Sigmoid colon (tissue), 7 donors: ENCODE measurements around the gene IRF7. TPM values are rescaled to one million over a fixed set of nuclear protein-coding genes. Genes with fewer than 3 reads are reported as not detected.
A peak's percentile ranks its signal among the peaks of the same experiment; 100 is the strongest.

ENCODE experiments used
- DNase-seq: peaks from one replicate; pipeline ENCODE4 v3.0.0-alpha.2; 2019
- H3K27ac ChIP-seq, 4 donors: fragments of 200-600 bp; sonication (generic); one replicate each; pipeline ENCODE4 v1.5.1; 2016 to 2019; ENCODE audit warnings: mild to moderate bottlenecking in 1 of 4
- H3K27me3 ChIP-seq, 3 donors: fragments of 200-600 bp; sonication (generic); one replicate each; pipeline ENCODE4 v1.5.1; 2019; ENCODE audit warnings: mild to moderate bottlenecking in 1 of 3
- H3K36me3 ChIP-seq, 4 donors: fragments of 200-600 bp; sonication (generic); one replicate each; pipeline ENCODE4 v1.5.1; 2016 to 2019
- H3K4me1 ChIP-seq, 4 donors: fragments of 200-600 bp; sonication (generic); one replicate each; pipeline ENCODE4 v1.5.1; 2017 to 2019
- H3K4me3 ChIP-seq, 4 donors: fragments of 200-600 bp; sonication (generic); one replicate each; pipeline ENCODE4 v1.5.1; 2017 to 2019; ENCODE audit warnings: mild to moderate bottlenecking in 2 of 4, moderate library complexity in 1 of 4
- H3K9me3 ChIP-seq, 4 donors: fragments of 200-600 bp in 3 of 4; sonication (generic) in 3 of 4; one replicate each; pipeline versions ENCODE4 v1.5.1 to v1.6.1; 2013 to 2019
- EP300 ChIP-seq, 4 donors: sonication (generic); formaldehyde crosslinking; IDR thresholded peaks; one replicate each; pipeline ENCODE4 v1.6.1; 2017; ENCODE audit warnings: antibody characterized with exemption in 4 of 4
- POLR2A ChIP-seq, 2 donors: fragments of 450-650 bp; IDR thresholded peaks; one replicate each; pipeline ENCODE4 v1.6.1; 2016; ENCODE audit warnings: antibody characterized with exemption in 2 of 2, mild to moderate bottlenecking in 2 of 2, moderate library complexity in 2 of 2
- POLR2AphosphoS5 ChIP-seq, 4 donors: sonication (generic); formaldehyde crosslinking; IDR thresholded peaks; one replicate each; pipeline ENCODE4 v1.6.1; 2017; ENCODE audit warnings: antibody characterized with exemption in 4 of 4
- WGBS, 2 donors: extraction: QIAGEN DNeasy Blood & Tissue Kit; methylation state at CpG; one replicate each; pipeline ENCODE4 v1.1.7; 2013; 5-methylcytosine and 5-hydroxymethylcytosine counted together
- intact Hi-C: fragments of 100-400 bp; cut with DNase I; formaldehyde crosslinking; loops from one replicate; pipeline ENCODE4 v1.15.1; 2023
- polyA plus RNA-seq, 3 donors: library from polyadenylated mRNA; stranded (reverse); fragments of 200-250 nt; gene quantifications; one replicate each; pipeline ENCODE4 v1.2.3, GENCODE V29; 2013
- total RNA-seq, 4 donors: library from RNA; depleted of rRNA; stranded (reverse); fragments of >200 nt; gene quantifications; one replicate each; pipeline ENCODE4 v1.1.0, GENCODE V29; 2016
- TF ChIP-seq, protein P1 (sequence below), 4 experiments: fragments of 450-650 bp in 3 of 4; fragments of 200-600 bp in 1 of 4; IDR thresholded peaks; one replicate each; pipeline ENCODE4 v1.5.1; 2016 to 2019; ENCODE audit warnings: antibody characterized with exemption in 4 of 4, mild to moderate bottlenecking in 3 of 4, moderate library complexity in 2 of 4
- donor health status: healthy with polysubstance abuse.
- donor health status: Bipolar disorder and iron deficiency.
- donor health status: healthy.

Gene IRF7
- total and polyA plus RNA-seq, 7 donors: 8.6 to 73.9 (median 16.1) TPM

DNA sequence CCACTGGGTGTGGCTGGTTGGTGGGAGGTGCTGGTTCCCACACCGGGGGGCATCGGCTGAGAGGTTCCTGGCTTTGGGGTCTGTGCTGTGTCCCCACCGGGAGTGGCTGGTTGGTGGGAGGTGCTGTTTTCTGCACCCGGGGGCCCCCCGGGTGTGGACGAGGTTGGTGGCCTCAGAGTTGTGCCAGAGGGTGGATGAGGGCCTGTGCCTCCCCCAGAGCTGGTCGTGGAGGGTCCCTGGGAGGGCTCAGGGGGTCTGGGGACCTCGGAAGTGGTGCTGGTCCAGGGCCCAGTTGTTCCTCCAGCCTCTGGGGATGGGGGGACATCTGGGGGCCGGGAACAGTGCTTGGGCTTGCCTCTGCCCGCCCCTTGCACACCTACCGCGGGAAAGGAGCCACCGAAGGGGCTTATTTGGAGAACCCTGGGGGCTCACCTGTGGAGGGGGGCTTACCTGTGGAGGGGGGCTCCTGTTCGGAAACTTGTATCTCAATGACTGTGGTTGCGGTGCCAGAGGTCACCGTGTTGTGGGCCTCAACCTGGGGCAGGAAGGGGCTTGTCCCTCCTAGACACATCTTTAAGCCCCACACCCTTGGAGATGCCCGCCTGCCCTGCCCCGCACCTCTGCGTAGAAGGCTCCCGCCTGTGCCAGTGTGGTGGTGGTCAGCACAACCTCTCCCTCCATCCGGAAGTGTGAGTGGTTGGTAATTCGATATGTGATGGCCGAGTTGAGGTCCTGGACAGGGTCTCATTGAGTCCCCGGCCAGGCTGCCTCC is 3.3 kb upstream of the IRF7 start:
- Histone ChIP-seq H3K4me1 (peaks cover 0 to 23% (median 20%) of the 10 kb centered on the region in 4 donors), H3K9me3 (no peaks in the 10 kb centered on the region), H3K27me3 (peaks cover 0 to 11% (median 0%) of the 10 kb centered on the region in 3 donors), H3K4me3 (no peak overlapping the region), H3K27ac (no peak overlapping the region), H3K36me3 (peaks cover 0 to 25% (median 8%) of the 10 kb centered on the region in 4 donors)
- DNase-seq: no peak
- 93 to 94% methylated on average over 24 of the region's 24 CpGs for WGBS, 2 donors
- intact Hi-C loops: loop anchor here (5.0 kb wide), 1 partner anchor 42 kb away; the partner anchor contains the start of gene PHRF1
- TF ChIP-seq POLR2AphosphoS5 (IDR thresholded peaks at IDR 0.05) (no peak), POLR2A (IDR thresholded peaks at IDR 0.05) (no peak), EP300 (IDR thresholded peaks at IDR 0.05) (no peak)
- TF ChIP-seq, protein P1, sequence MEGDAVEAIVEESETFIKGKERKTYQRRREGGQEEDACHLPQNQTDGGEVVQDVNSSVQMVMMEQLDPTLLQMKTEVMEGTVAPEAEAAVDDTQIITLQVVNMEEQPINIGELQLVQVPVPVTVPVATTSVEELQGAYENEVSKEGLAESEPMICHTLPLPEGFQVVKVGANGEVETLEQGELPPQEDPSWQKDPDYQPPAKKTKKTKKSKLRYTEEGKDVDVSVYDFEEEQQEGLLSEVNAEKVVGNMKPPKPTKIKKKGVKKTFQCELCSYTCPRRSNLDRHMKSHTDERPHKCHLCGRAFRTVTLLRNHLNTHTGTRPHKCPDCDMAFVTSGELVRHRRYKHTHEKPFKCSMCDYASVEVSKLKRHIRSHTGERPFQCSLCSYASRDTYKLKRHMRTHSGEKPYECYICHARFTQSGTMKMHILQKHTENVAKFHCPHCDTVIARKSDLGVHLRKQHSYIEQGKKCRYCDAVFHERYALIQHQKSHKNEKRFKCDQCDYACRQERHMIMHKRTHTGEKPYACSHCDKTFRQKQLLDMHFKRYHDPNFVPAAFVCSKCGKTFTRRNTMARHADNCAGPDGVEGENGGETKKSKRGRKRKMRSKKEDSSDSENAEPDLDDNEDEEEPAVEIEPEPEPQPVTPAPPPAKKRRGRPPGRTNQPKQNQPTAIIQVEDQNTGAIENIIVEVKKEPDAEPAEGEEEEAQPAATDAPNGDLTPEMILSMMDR (IDR thresholded peaks at IDR 0.05): no peak

DNA sequence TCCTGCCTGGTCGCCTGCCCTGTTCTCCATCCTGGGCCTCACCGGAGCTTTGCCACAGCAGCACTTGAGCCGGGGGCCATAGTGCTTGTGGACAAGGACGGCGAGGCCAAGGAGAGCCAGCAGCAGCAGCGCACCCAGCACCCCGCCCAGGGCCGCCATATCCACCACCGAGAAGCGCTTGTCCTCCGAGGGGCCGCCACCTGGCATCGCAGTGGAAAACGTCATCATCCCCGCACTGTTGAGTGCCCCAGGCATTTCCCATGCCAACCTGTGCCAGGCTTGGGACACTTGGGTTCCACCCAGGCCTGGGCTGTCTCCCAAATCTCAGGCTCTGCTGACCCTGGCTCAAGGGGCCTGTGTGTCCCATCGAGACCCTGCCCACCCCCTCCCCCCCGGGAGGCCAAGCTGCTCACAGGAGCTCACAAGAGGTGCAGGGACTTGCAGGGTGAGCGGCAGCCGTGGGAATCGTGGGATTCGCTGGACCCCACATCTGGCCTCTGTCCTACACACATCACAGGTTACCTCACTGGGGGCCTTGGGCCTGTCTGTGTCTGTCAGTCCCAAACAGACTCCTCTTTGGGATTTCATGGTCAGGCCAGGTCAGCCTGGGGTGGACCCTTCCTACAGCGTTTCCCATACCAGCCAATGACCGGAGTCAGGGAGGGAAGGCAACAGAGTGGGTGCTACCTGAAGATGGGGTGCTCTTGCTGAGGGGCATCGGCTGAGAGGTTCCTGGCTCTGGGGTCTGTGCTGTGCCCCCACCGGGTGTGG is 2.3 kb upstream of the IRF7 start:
- Histone ChIP-seq H3K27ac (no peak overlapping the region), H3K4me1 (peaks cover 0 to 28% (median 25%) of the 10 kb centered on the region in 4 donors), H3K27me3 (peaks cover 0 to 1% (median 0%) of the 10 kb centered on the region in 3 donors), H3K9me3 (no peaks in the 10 kb centered on the region), H3K36me3 (peaks cover 2 to 27% (median 6%) of the 10 kb centered on the region in 4 donors), H3K4me3 (no peak overlapping the region)
- intact Hi-C loops: loop anchor here (5.0 kb wide), 1 partner anchor 41 kb away; the partner anchor contains the start of gene PHRF1
- TF ChIP-seq POLR2A (IDR thresholded peaks at IDR 0.05): no peak
- no peak for TF ChIP-seq POLR2AphosphoS5 (IDR thresholded peaks at IDR 0.05)
- no peak for TF ChIP-seq EP300 (IDR thresholded peaks at IDR 0.05)
- DNase-seq: peak; percentile 63
- 91 to 94% methylated on average over 25 of the region's 25 CpGs for WGBS, 2 donors

DNA sequence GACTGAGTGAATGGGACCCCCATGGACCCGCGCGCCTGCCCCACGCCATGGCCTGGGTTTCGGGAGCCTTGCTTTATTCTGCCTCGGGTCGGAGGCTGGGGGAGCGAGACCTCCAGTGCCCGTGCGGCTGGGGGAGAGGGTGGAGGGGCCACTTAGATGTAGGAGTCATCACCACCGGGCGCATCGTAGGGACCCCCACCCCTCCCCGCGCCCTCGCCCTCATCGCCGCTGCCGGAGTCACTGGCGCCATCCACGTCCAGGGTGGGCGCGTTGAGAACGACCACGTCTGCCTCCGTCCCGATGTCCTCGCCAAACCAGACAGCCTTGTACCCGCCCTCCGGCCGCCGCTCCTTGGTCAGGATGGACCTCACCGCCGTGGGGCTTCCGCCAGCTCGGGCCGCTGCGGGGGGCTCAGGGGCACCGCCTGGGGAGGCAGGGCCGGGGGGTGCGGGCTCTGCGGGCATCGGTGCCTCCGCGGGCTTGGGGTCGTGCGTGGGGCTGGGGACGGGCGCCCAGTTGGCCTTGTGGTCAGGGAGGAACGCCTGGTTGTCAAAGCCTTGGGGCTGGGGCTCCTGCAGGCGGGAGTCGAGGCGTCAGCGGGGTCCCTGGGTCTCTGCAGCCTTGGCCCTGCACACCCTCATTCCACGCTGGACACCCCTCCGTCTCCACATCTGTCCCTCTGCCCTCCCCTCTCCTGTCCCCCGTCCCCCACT is 1.6 kb upstream of the IRF7 start:
- peak; percentile 71 for DNase-seq

DNA sequence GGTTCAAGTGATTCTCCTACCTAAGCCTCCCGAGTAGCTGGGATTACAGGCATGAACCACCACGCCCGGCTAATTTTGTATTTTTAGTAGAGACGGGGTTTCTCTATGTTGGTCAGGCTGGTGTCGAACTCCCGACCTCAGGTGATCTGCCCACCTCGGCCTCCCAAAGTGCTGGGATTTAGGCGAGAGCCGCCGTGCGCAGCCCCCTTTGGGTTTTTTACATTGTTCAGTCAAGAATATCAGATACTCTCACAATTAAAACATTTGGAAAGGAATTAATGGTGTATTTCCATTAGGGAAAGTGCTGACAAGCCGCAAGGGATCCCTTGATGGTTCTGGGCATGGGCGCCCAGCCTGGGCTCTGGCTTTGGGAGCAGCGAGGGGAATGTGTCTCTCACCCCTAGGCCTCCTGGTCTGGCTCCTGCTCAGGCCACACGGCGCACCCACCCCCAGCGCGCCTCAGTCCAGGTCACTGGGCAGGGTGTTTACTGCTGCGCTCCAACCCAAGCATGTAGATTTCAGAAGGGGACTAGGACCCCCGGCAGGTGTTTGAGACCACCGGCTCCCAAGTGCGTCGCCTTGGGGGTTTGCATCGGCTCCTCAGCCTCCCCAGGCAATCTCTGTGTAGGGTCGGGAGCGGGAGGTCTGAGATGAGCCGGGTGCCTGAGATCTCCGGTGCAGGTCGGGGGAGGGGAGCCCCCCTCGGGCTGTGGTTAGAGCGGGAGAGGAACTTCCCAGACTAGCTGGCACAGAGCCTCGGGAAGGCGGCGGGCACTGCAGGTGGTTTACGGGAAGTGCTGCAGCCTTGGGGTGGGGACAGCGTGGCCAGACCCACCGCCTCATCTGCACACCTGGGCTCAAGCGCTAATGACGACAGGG is 809 bp upstream of the IRF7 start:
- no peaks in the 10 kb centered on the region for H3K27me3 ChIP-seq
- intact Hi-C loops: loop anchor here (5.0 kb wide), 1 partner anchor 39 kb away; the partner anchor contains the start of gene PHRF1
- peak overlapping the region in 3 of 4 donors; percentile 61 to 71 (median 62) for H3K4me3 ChIP-seq
- H3K4me1 ChIP-seq: peaks cover 0 to 33% (median 27%) of the 10 kb centered on the region in 4 donors
- H3K27ac ChIP-seq: peak overlapping the region; percentile 82 to 95 (median 87)
- peaks cover 6 to 34% (median 16%) of the 10 kb centered on the region in 4 donors for H3K36me3 ChIP-seq
- 73 to 76% methylated on average over 39 of the region's 39 CpGs for WGBS, 2 donors
- H3K9me3 ChIP-seq: no peaks in the 10 kb centered on the region
- TF ChIP-seq POLR2A (IDR thresholded peaks at IDR 0.05): no peak
- TF ChIP-seq POLR2AphosphoS5 (IDR thresholded peaks at IDR 0.05): no peak
- TF ChIP-seq, protein P1 (IDR thresholded peaks at IDR 0.05): no peak
- no peak for TF ChIP-seq EP300 (IDR thresholded peaks at IDR 0.05)
- DNase-seq: peak; percentile 74

More for the DNA sequence above, 1.6 kb upstream of the IRF7 start:
- intact Hi-C loops: loop anchor here (5.0 kb wide), 1 partner anchor 40 kb away; the partner anchor contains the start of gene PHRF1
- H3K4me3 ChIP-seq: no peak overlapping the region
- 92 to 93% methylated on average over 57 of the region's 57 CpGs for WGBS, 2 donors
- TF ChIP-seq POLR2AphosphoS5 (IDR thresholded peaks at IDR 0.05) (no peak), EP300 (IDR thresholded peaks at IDR 0.05) (no peak), POLR2A (IDR thresholded peaks at IDR 0.05) (no peak)
- TF ChIP-seq, protein P1 (IDR thresholded peaks at IDR 0.05): no peak
- H3K4me1 ChIP-seq: peaks cover 0 to 33% (median 27%) of the 10 kb centered on the region in 4 donors
- no peak overlapping the region for H3K27ac ChIP-seq
- no peaks in the 10 kb centered on the region for H3K27me3 ChIP-seq
- no peaks in the 10 kb centered on the region for H3K9me3 ChIP-seq
- peaks cover 5 to 27% (median 10%) of the 10 kb centered on the region in 4 donors for H3K36me3 ChIP-seq
